ENCODE results near the gene RGMA.

The RGMA gene

GRCh38 chr15:93047621-93048425 lies 41.2 kb downstream of the RGMA start:
- TF ChIP-seq CTCF (IDR thresholded peaks at IDR 0.05; ENCODE audit: low read depth, low read length), result no peak
- no peak overlapping the region for H3K4me3 ChIP-seq (ENCODE audit: low read depth, low read length)

GRCh38 chr15:93046721-93047120 lies 42.3 kb downstream of the RGMA start:
- no peak overlapping the region for H3K4me3 ChIP-seq (ENCODE audit: low read depth, low read length)
- TF ChIP-seq CTCF (IDR thresholded peaks at IDR 0.05; ENCODE audit: low read depth, low read length), result no peak

GRCh38 chr15:93046120-93046519 lies 42.9 kb downstream of the RGMA start:
- no peak overlapping the region for H3K4me3 ChIP-seq (ENCODE audit: low read depth, low read length)
- TF ChIP-seq CTCF (IDR thresholded peaks at IDR 0.05; ENCODE audit: low read depth, low read length), result no peak

GRCh38 chr15:93045191-93045785 lies 43.7 kb downstream of the RGMA start:
- no peak for TF ChIP-seq CTCF (IDR thresholded peaks at IDR 0.05; ENCODE audit: low read depth, low read length)
- H3K4me3 ChIP-seq (ENCODE audit: low read depth, low read length), result no peak overlapping the region

GRCh38 chr15:93044301-93045190 lies 44.5 kb downstream of the RGMA start:
- TF ChIP-seq CTCF (IDR thresholded peaks at IDR 0.05; ENCODE audit: low read depth, low read length), result no peak
- no peak overlapping the region for H3K4me3 ChIP-seq (ENCODE audit: low read depth, low read length)

GRCh38 chr15:93043621-93044300 lies 45.2 kb downstream of the RGMA start:
- H3K4me3 ChIP-seq (ENCODE audit: low read depth, low read length), result no peak overlapping the region
- TF ChIP-seq CTCF (IDR thresholded peaks at IDR 0.05; ENCODE audit: low read depth, low read length), result no peak

Measured in WI38 (cell line).